A549 (cell line): ENCODE measurements around the gene HMBS. TPM values are rescaled to one million over a fixed set of nuclear protein-coding genes. Genes with fewer than 3 reads are reported as not detected.

Source experiments
- ATAC-seq, 2 experiments: fragments of 200-7000 bp in 1 of 2; fragments of >200 bp in 1 of 2; cut with Nextera tagmentation in 1 of 2; cut with Tn5 transposase in 1 of 2; 3 replicates each; pipeline versions ENCODE4 v1.8.0 to v1.9.1; 2018 to 2020; ENCODE audit warnings: mild to moderate bottlenecking in 1 of 2, moderate library complexity in 1 of 2
- CTCF ChIA-PET: fragments of 300-600 bp; sonication (Branson Sonifier 250); formaldehyde crosslinking; extraction: SDS; loops from one replicate; lab custom pipeline; 2021; ENCODE audit warnings: antibody characterized with exemption, inconsistent platforms; lab: Yijun Ruan, JAX
- POLR2A ChIA-PET: fragments of 350-600 bp; formaldehyde crosslinking; extraction: SDS; loops from one replicate; lab custom pipeline; 2021; ENCODE audit warnings: antibody characterized with exemption, inconsistent platforms; lab: Yijun Ruan, JAX
- DNase-seq, 2 experiments: peaks; one replicate each; pipeline versions ENCODE4 v3.0.0 to v3.0.0-alpha.2; 2011 to 2016; ENCODE audit warnings: low read depth in 1 of 2, low spot score in 1 of 2
- FAIRE-seq: peaks from 2 replicates; lab custom pipeline; 2011; peaks lifted over from hg19 to GRCh38; lab: Jason Lieb, UNC
- H3K27ac ChIP-seq, 2 experiments: fragments of >200 bp; sonication (Bioruptor Twin); formaldehyde crosslinking; 3 replicates each; pipeline ENCODE4 v1.5.1; 2016 to 2017
- H3K4me1 ChIP-seq: fragments of >200 bp; sonication (Bioruptor Twin); formaldehyde crosslinking; 3 replicates; pipeline ENCODE4 v1.6.1; 2016
- H3K4me2 ChIP-seq: fragments of >200 bp; sonication (Bioruptor Twin); formaldehyde crosslinking; 3 replicates; pipeline ENCODE4 v1.6.1; 2016
- H3K4me3 ChIP-seq: fragments of >200 bp; sonication (Bioruptor Twin); formaldehyde crosslinking; 3 replicates; pipeline ENCODE4 v1.5.1; 2016
- H3K9me3 ChIP-seq: fragments of >200 bp; sonication (Bioruptor Twin); formaldehyde crosslinking; 3 replicates; pipeline ENCODE4 v1.6.1; 2016
- CBX8 ChIP-seq: fragments of 200-600 bp; sonication (generic); IDR thresholded peaks from 2 replicates; pipeline ENCODE4 v1.6.1; 2016
- CHD2 ChIP-seq: fragments of 150-350 bp; IDR thresholded peaks from 2 replicates; pipeline ENCODE4 v1.6.1; 2014; ENCODE audit warnings: low read length; ENCODE audit not compliant: partially characterized antibody
- FOSB ChIP-seq: fragments of 250-450 bp; sonication (Bioruptor Pico); IDR thresholded peaks from 2 replicates; pipeline ENCODE4 v1.5.0; 2020; ENCODE audit warnings: mild to moderate bottlenecking, moderate library complexity
- FOSL2 ChIP-seq, 2 experiments: fragments of 450-650 bp in 1 of 2; fragments of >200 bp in 1 of 2; sonication (Bioruptor Twin) in 1 of 2; formaldehyde crosslinking; IDR thresholded peaks; 2 replicates each; pipeline versions ENCODE4 v1.5.0 to v1.6.1; 2016 to 2020; ENCODE audit warnings: mild to moderate bottlenecking in 1 of 2, moderate library complexity in 1 of 2
- GATA3 ChIP-seq: IDR thresholded peaks from 2 replicates; pipeline ENCODE4 v1.6.1; 2012; ENCODE audit warnings: borderline replicate concordance
- HOXB5 ChIP-seq: fragments of 250-450 bp; sonication (Bioruptor Pico); IDR thresholded peaks from 2 replicates; pipeline ENCODE4 v1.5.0; 2020; ENCODE audit warnings: mild to moderate bottlenecking, moderate library complexity
- JUN ChIP-seq, 2 experiments: fragments of >200 bp; sonication (Bioruptor Twin); formaldehyde crosslinking; IDR thresholded peaks; 2 replicates in 1 of 2; 3 replicates in 1 of 2; pipeline ENCODE4 v1.6.1; 2016 to 2017
- KDM5A ChIP-seq: fragments of 200-600 bp; sonication (generic); IDR thresholded peaks from 2 replicates; pipeline ENCODE4 v1.6.1; 2016; ENCODE audit warnings: antibody characterized with exemption, mild to moderate bottlenecking
- MAFK ChIP-seq: fragments of 450-650 bp; IDR thresholded peaks from 2 replicates; pipeline ENCODE4 v1.6.1; 2014; ENCODE audit not compliant: partially characterized antibody
- MAX ChIP-seq: IDR thresholded peaks from 2 replicates; pipeline ENCODE4 v1.6.1; 2012
- MYC ChIP-seq: IDR thresholded peaks from 2 replicates; pipeline ENCODE4 v1.6.1; 2012; ENCODE audit warnings: mild to moderate bottlenecking, inconsistent platforms, low read length, improper control_type of control experiment, borderline replicate concordance
- NR3C1 ChIP-seq: fragments of >200 bp; sonication (Bioruptor Twin); formaldehyde crosslinking; IDR thresholded peaks from 3 replicates; pipeline ENCODE4 v1.6.1; 2017
- PBX3 ChIP-seq: IDR thresholded peaks from 2 replicates; pipeline ENCODE4 v1.6.1; 2012
- PHF8 ChIP-seq: fragments of 200-600 bp; sonication (generic); IDR thresholded peaks from 2 replicates; pipeline ENCODE4 v1.6.1; 2016; ENCODE audit warnings: low read depth, mild to moderate bottlenecking, antibody characterized with exemption, moderate library complexity, borderline replicate concordance
- POLR2A ChIP-seq: IDR thresholded peaks from 2 replicates; pipeline ENCODE4 v1.6.1; 2012; ENCODE audit warnings: mild to moderate bottlenecking, low read length
- POLR2AphosphoS2 ChIP-seq: conservative IDR thresholded peaks from 2 replicates; pipeline ENCODE4 v1.6.1; 2012; ENCODE audit warnings: low read length, improper control_type of control experiment, inconsistent platforms
- RAD21 ChIP-seq, 2 experiments: fragments of >200 bp in 1 of 2; sonication (Bioruptor Twin) in 1 of 2; formaldehyde crosslinking in 1 of 2; IDR thresholded peaks in 1 of 2; conservative IDR thresholded peaks in 1 of 2; 2 replicates in 1 of 2; 3 replicates in 1 of 2; pipeline ENCODE4 v1.6.1; 2012 to 2018; ENCODE audit warnings: inconsistent platforms in 1 of 2
- RARB ChIP-seq: fragments of 250-450 bp; sonication (Bioruptor Pico); IDR thresholded peaks from 2 replicates; pipeline ENCODE4 v1.8.0; 2021; ENCODE audit warnings: mild to moderate bottlenecking, moderate library complexity
- RFX5 ChIP-seq: fragments of 450-650 bp; IDR thresholded peaks from 2 replicates; pipeline ENCODE4 v1.7.1; 2014; ENCODE audit warnings: antibody characterized with exemption, mild to moderate bottlenecking, moderate library complexity
- SREBF2 ChIP-seq: fragments of 450-650 bp; IDR thresholded peaks from 2 replicates; pipeline ENCODE4 v1.6.1; 2014; ENCODE audit warnings: mild to moderate bottlenecking, moderate library complexity
- TP53 ChIP-seq: fragments of 250-450 bp; sonication (Bioruptor Pico); IDR thresholded peaks from 2 replicates; pipeline ENCODE4 v1.5.0; 2021; ENCODE audit warnings: mild to moderate bottlenecking, moderate library complexity
- ZNF302 ChIP-seq: fragments of 250-450 bp; sonication (Bioruptor Pico); IDR thresholded peaks from 2 replicates; pipeline ENCODE4 v1.9.0; 2021; ENCODE audit warnings: inconsistent platforms, mild to moderate bottlenecking, moderate library complexity
- ZSCAN20 ChIP-seq: fragments of 250-450 bp; sonication (Bioruptor Pico); IDR thresholded peaks from 2 replicates; pipeline ENCODE4 v1.8.0; 2022; ENCODE audit warnings: mild to moderate bottlenecking, moderate library complexity
- WGBS: methylation state at CpG from one replicate; pipeline ENCODE4 v1.1.6; 2017; ENCODE audit errors: missing lambda C conversion rate; 5-methylcytosine and 5-hydroxymethylcytosine counted together
- polyA plus RNA-seq, 4 experiments: library from polyadenylated mRNA; depleted of rRNA in 3 of 4; stranded (reverse); fragments of >200 nt; fragmentation: RNase III in 1 of 4; extraction: RNeasy Plus Mini Kit Qiagen cat#74134 plus additional on column Dnase treatment in 1 of 4; gene quantifications; 2 replicates in 3 of 4; 3 replicates in 1 of 4; pipeline ENCODE4 v1.2.3, GENCODE V29; 2011 to 2017
- TF ChIP-seq, protein P1 (sequence below): fragments of >200 bp; sonication (Bioruptor Twin); formaldehyde crosslinking; IDR thresholded peaks from 3 replicates; pipeline ENCODE4 v1.6.1; 2016
- TF ChIP-seq, protein P2 (sequence below): fragments of 250-450 bp; sonication (Bioruptor Pico); IDR thresholded peaks from 2 replicates; pipeline ENCODE4 v1.5.0; 2021; ENCODE audit warnings: mild to moderate bottlenecking, moderate library complexity, borderline replicate concordance
- TF ChIP-seq, protein P3 (sequence below): fragments of 200-600 bp; sonication (generic); IDR thresholded peaks from 2 replicates; pipeline ENCODE4 v1.6.1; 2016; ENCODE audit warnings: antibody characterized with exemption, mild to moderate bottlenecking, moderate library complexity
- TF ChIP-seq, protein P4 (sequence below): IDR thresholded peaks from 2 replicates; pipeline ENCODE4 v1.6.1; 2012; ENCODE audit warnings: low read depth, borderline replicate concordance
- TF ChIP-seq, protein P5 (sequence below): fragments of >200 bp; sonication (Bioruptor Twin); formaldehyde crosslinking; IDR thresholded peaks from 3 replicates; pipeline ENCODE4 v1.5.1; 2016

The HMBS gene
- polyA plus RNA-seq, 2 of the 4 experiments (the other 2 are of a cell fraction), result 48.8 to 62.2 TPM

GRCh38 chr11:119095066-119095880 lies 10.6 kb downstream of the HMBS start:
- peaks cover 35% of the 10 kb centered on the region for H3K4me1 ChIP-seq
- DNase-seq (peak; percentile 93 to 99), ATAC-seq (peak; percentile 72 to 88), FAIRE-seq (no peak)
- H3K4me2 ChIP-seq, result peak overlapping the region; percentile 89
- H3K9me3 ChIP-seq, result no peaks in the 10 kb centered on the region
- ChIA-PET CTCF (interaction anchor here (0.6 to 1.9 kb wide), 15 partner anchors 9 to 337 kb away, joined by 3 to 21 read pairs (median 4); partner anchors contain the start of genes C2CD2L, HMBS, NLRX1 and VPS11), POLR2A (interaction anchor here (0.6 to 2.2 kb wide), 14 partner anchors 10 to 243 kb away, joined by 3 to 31 read pairs (median 4); partner anchors contain the start of genes C2CD2L, HINFP, HMBS and HYOU1)
- H3K27ac ChIP-seq, result peak overlapping the region; percentile 89 to 100
- peak overlapping the region; percentile 68 for H3K4me3 ChIP-seq
- WGBS, result under 1% methylated on average over 19 of the region's 79 CpGs
- TF ChIP-seq RFX5 (0 out of 2 replicates have a peak, but pooled peaks have one; percentile 62), FOSL2 (IDR thresholded peaks at IDR 0.05) (no peak), FOSL2 (CRISPR knock-in tag; IDR thresholded peaks at IDR 0.05) (no peak), NR3C1 (no peak), RARB (CRISPR knock-in tag) (no peak), ZSCAN20 (CRISPR knock-in tag) (no peak), KDM5A (no peak), GATA3 (peak; percentile 27; the same call in 1 of the 2 replicates), ZNF302 (CRISPR knock-in tag) (no peak), PHF8 (peak; percentile 91), MAX (peak; percentile 87), POLR2A (peak; percentile 99), POLR2AphosphoS2 (no peak), CHD2 (no peak), TP53 (CRISPR knock-in tag) (0 out of 2 replicates have a peak, but pooled peaks have one; percentile 52), CBX8 (no peak), MYC (0 out of 2 replicates have a peak, but pooled peaks have one; percentile 72), PBX3 (peak; percentile 84), HOXB5 (CRISPR knock-in tag) (no peak), FOSB (CRISPR knock-in tag) (no peak), MAFK (peak; percentile 60), SREBF2 (no peak), RAD21 (conservative IDR thresholded peaks at IDR 0.05 in 1 of 2, IDR thresholded peaks at IDR 0.05 in 1 of 2) (no peak), JUN (IDR thresholded peaks at IDR 0.05) (peak; percentile 92 to 98; a peak in 4 of 5 replicates)
- TF ChIP-seq, protein P1, sequence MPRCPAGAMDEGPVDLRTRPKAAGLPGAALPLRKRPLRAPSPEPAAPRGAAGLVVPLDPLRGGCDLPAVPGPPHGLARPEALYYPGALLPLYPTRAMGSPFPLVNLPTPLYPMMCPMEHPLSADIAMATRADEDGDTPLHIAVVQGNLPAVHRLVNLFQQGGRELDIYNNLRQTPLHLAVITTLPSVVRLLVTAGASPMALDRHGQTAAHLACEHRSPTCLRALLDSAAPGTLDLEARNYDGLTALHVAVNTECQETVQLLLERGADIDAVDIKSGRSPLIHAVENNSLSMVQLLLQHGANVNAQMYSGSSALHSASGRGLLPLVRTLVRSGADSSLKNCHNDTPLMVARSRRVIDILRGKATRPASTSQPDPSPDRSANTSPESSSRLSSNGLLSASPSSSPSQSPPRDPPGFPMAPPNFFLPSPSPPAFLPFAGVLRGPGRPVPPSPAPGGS, result peak; percentile 97
- TF ChIP-seq, protein P2, sequence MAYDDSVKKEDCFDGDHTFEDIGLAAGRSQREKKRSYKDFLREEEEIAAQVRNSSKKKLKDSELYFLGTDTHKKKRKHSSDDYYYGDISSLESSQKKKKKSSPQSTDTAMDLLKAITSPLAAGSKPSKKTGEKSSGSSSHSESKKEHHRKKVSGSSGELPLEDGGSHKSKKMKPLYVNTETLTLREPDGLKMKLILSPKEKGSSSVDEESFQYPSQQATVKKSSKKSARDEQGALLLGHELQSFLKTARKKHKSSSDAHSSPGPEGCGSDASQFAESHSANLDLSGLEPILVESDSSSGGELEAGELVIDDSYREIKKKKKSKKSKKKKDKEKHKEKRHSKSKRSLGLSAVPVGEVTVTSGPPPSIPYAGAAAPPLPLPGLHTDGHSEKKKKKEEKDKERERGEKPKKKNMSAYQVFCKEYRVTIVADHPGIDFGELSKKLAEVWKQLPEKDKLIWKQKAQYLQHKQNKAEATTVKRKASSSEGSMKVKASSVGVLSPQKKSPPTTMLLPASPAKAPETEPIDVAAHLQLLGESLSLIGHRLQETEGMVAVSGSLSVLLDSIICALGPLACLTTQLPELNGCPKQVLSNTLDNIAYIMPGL (CRISPR knock-in tag), result peak; percentile 85; the same call in 1 of the 2 replicates
- TF ChIP-seq, protein P3, sequence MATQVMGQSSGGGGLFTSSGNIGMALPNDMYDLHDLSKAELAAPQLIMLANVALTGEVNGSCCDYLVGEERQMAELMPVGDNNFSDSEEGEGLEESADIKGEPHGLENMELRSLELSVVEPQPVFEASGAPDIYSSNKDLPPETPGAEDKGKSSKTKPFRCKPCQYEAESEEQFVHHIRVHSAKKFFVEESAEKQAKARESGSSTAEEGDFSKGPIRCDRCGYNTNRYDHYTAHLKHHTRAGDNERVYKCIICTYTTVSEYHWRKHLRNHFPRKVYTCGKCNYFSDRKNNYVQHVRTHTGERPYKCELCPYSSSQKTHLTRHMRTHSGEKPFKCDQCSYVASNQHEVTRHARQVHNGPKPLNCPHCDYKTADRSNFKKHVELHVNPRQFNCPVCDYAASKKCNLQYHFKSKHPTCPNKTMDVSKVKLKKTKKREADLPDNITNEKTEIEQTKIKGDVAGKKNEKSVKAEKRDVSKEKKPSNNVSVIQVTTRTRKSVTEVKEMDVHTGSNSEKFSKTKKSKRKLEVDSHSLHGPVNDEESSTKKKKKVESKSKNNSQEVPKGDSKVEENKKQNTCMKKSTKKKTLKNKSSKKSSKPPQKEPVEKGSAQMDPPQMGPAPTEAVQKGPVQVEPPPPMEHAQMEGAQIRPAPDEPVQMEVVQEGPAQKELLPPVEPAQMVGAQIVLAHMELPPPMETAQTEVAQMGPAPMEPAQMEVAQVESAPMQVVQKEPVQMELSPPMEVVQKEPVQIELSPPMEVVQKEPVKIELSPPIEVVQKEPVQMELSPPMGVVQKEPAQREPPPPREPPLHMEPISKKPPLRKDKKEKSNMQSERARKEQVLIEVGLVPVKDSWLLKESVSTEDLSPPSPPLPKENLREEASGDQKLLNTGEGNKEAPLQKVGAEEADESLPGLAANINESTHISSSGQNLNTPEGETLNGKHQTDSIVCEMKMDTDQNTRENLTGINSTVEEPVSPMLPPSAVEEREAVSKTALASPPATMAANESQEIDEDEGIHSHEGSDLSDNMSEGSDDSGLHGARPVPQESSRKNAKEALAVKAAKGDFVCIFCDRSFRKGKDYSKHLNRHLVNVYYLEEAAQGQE, result peak; percentile 34; the same call in 1 of the 2 replicates
- TF ChIP-seq, protein P4, sequence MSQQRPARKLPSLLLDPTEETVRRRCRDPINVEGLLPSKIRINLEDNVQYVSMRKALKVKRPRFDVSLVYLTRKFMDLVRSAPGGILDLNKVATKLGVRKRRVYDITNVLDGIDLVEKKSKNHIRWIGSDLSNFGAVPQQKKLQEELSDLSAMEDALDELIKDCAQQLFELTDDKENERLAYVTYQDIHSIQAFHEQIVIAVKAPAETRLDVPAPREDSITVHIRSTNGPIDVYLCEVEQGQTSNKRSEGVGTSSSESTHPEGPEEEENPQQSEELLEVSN, result peak; percentile 75
- TF ChIP-seq, protein P5, sequence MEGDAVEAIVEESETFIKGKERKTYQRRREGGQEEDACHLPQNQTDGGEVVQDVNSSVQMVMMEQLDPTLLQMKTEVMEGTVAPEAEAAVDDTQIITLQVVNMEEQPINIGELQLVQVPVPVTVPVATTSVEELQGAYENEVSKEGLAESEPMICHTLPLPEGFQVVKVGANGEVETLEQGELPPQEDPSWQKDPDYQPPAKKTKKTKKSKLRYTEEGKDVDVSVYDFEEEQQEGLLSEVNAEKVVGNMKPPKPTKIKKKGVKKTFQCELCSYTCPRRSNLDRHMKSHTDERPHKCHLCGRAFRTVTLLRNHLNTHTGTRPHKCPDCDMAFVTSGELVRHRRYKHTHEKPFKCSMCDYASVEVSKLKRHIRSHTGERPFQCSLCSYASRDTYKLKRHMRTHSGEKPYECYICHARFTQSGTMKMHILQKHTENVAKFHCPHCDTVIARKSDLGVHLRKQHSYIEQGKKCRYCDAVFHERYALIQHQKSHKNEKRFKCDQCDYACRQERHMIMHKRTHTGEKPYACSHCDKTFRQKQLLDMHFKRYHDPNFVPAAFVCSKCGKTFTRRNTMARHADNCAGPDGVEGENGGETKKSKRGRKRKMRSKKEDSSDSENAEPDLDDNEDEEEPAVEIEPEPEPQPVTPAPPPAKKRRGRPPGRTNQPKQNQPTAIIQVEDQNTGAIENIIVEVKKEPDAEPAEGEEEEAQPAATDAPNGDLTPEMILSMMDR, result no peak; the same call in 1 of the 3 replicates
